Kidney capillary endothelial cell (primary cell): Measurements from ENCODE around the gene LIF.
"Not testable (repeated sequence)": the region's sequence is repeated elsewhere in the genome, so short reads cannot be mapped to it uniquely, and the experiment has no call there.

Experiments used
- DNase-seq: peaks from one replicate; pipeline ENCODE4 v3.0.0-alpha.2; 2018; ENCODE audit warnings: low spot score

Gene LIF

DNA sequence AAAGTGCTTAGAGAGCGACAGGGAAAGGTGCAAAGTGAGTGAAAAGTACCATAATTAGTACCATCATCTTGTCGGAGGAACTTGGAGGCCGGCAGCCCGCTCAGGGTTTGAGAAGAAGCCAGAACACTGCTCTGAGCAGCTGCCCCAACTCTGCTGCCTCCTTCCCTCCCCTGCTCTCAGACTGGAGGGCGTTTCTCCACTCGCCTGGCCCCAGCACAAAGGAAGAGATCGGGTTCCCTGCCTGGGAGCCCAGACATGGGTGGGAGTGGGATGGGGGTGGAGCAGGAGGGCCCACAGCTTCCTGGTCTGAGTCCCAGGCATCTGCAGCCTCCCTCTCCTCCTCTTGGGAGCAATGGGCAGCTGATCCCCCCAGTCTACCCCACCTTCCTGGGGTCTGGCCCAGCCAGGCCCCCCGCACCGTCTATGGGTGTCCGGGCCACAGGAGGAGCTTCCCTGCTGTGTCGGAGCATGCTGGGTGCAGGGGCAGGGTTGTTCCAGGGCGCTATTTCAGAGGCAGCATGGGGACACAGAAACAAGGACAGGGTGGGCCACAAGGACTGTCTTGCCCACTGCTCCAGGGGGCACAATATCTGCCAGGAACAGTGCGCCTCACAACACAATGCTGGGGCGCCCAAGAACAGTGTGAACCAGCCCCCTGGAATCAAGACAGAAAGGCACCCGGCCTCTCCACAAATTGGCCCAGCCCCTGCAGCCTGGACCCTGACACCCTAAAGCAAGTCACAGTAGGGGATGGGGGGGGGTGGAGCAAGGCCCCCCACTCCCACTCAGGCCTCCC, 4.8 kb downstream of the LIF start:
- no peak for DNase-seq

DNA sequence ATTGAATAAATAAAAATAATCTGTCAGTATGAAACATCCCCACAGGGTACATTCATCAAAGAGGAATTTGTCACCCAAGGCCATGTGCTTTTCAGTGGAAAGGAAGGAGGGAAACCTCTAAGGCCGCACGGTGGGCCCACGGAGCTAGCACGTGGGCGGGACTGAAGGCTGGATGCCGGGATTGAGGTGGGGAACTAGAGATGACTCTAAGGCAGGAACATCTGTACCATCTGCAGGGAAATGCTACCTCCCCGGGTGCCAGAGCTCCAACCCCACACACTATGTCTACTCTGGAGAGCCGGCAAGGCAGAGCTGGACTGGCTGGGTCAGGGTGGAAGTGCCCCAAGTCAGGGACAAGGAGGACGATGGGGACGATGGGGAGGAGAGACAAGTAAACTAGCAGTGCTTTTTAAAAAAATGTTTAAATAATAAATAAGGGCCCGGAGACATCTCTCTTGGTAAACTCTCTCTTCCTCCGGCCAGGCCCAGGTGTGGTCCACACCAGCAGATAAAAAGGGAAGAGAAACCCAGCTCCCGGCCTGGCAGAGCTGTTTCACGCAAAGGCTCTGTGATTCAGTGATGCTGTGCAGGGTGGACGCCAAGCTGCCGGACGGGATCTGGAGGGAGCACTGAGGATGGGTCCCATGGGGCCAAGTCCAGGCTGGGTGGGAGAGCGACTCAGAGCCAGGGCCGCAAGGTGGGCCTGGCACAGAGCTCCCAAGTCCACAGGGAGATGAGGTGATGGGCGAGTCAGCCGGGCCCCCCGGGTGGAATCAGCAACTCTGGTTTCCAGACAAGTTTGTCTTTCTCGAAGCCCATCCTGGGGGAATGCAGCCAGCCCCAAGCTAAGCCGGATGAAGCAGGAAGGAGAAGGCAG, 5.8 kb downstream of the LIF start:
- no peak for DNase-seq

DNA sequence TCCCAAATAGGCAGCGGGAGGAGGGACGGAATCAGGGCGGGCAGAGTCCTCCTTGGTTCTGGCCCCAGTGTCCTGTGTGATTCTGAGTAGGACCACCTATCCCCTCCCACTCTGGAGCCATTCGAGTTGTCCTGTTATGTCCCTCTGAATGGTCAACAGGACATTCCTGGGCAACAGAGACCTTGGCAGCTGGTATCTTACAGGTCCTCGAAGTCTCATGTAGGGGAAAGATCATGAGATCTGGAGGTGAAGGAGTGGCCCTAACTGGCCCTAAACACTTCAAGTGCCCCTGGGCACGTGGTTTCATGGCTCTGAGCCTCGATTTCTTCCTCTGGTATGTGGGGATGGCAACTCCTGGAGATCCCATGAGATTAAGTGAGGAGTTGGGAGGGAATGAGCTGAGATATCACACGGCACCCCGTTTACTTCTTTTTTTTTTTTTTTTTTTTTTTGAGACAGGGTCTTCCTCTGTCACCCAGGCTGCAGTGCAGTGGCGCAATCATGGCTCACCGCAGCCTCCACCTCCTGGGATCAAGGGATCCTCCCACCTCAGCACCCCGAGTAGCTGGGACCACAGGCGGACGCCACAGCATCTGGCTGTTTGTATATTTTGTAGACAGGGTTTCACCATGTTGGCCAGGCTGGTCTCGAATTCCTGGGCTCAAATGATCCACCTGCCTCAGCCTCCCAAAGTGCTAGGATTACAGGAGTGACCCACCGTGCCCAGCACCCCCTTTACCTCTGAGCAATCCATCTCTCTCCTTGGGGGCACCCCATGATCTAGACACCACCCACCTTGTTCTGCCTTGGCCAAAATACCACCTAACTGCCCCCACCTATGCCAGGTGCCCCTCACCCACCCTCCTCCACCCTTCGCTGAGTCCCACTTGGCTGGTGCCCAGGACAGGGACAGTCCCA, 6.8 kb downstream of the LIF start:
- DNase-seq: no peak

GRCh38 chr22:30238661-30239487, 7.7 kb downstream of the LIF start:
- no peak for DNase-seq

- DNase-seq: no peak
Measured at GRCh38 chr22:30238136-30238535, 8.4 kb downstream of the LIF start.

GRCh38 chr22:30236875-30237274, 9.7 kb downstream of the LIF start:
- no peak for DNase-seq

GRCh38 chr22:30235687-30236170, 10.8 kb downstream of the LIF start:
- DNase-seq: no peak

GRCh38 chr22:30234786-30235470, 11.6 kb downstream of the LIF start:
- DNase-seq: no peak

GRCh38 chr22:30234325-30234724, 12.2 kb downstream of the LIF start:
- DNase-seq: not testable (repeated sequence)

GRCh38 chr22:30233582-30233981, 13.0 kb downstream of the LIF start:
- no peak for DNase-seq

DNA sequence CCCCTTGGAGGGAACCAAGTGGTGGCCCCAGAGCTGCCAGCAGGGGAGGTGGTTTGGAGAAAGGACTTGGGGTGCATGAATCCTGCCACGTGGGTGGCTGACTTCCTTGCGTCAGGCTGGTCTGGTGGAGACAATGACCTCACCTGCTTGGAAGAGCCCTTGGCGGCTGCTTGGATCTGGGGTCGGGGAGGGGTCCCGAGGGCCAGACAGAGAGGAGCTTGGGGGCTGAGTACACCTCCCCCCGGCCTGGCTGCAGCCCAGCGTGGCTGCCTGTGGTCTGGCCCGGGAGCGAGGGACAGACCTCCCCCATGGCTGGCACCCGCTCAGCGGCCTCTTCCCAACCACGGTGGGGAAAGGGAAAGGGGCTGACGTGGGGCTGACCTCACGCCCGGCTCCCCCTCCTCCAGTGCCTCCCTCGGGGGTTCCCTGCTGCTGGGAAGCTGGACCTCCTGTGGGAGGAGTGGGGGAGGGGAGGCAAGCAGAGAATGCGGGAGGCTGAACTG, 13.8 kb downstream of the LIF start:
- no peak for DNase-seq

- no peak for DNase-seq
Measured at GRCh38 chr22:30230787-30231461, 15.6 kb downstream of the LIF start.

- no peak for DNase-seq
Measured at GRCh38 chr22:30230330-30230729, 16.2 kb downstream of the LIF start.

- no peak for DNase-seq
Measured at GRCh38 chr22:30228509-30229359, 17.8 kb downstream of the LIF start.

- no peak for DNase-seq
Measured at GRCh38 chr22:30227438-30228228, 18.9 kb downstream of the LIF start.

DNA sequence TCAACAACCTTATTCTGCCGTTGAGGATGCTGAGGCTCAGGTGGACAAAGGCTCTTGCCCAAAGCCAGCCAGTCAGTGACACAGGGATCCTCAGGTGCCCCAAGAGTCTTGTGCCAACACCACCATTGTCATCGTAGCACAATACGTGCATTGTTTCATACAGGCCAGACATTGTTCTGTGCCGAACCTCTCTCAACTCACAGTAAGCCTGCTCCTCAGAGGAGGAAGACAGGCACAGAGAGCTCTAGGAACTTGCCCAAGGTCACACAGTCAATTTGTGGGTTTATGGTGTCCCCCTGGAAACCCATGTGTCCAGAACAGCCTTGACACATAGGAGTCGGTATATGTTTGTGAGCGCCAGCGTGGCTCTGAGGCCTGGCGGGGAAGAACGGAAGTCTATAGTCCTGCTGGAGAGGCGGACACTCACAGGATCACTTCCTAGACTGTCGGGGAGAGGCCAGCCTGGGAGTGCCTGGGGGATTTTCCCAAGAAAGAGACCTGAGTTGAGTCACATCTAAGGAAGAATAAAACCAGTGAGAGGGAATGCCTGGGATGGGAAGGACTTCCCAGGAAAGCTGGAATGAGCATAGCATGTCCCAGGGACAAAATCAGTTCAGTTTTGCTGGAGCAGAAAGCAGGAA, 20.2 kb downstream of the LIF start:
- peak; percentile 48 for DNase-seq

DNA sequence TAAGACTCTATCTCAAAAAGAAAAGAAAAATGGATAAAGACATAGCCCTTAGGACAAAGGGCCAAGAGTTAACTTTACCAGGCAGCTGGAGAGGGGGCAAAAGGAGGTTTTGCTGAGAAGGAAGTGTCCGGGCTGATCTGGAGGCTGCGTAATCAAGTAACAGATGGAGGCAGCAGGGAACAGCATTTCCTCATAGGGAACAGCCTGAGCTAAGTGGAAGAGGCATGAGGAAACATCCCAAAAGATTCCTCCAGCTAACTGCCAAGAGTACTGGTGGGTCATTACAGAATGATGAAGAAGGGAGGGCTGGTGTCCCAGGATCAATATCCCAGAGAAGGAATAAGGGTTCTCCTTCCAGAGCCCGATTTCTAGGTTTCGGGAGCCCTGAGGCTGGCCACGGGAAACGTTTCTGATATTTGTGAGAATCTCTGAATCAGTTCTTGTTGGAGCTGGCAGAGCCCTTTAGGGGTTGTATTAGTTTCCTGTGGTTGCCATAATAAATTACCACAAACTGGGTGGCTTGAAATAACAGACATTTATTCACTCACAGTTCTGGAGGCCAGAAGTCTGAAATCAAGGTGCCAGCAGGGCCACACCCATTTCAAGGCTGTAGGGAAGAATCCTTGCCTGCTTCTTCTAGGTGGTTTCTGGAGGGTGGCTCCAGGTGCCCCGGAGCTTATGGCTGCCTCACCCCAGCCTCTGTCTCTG, 21.2 kb downstream of the LIF start:
- DNase-seq: no peak
